Measurements from ENCODE around the gene EIF2B2. TPM values are rescaled to one million over a fixed set of nuclear protein-coding genes. Genes with fewer than 3 reads are reported as not detected.

Gene EIF2B2
- total and polyA plus RNA-seq, 10 of the 15 experiments (the other 5 are each of a cell fraction or from before 2014, with no cell fraction given), result 17.4 to 168 (median 65.5) TPM

DNA sequence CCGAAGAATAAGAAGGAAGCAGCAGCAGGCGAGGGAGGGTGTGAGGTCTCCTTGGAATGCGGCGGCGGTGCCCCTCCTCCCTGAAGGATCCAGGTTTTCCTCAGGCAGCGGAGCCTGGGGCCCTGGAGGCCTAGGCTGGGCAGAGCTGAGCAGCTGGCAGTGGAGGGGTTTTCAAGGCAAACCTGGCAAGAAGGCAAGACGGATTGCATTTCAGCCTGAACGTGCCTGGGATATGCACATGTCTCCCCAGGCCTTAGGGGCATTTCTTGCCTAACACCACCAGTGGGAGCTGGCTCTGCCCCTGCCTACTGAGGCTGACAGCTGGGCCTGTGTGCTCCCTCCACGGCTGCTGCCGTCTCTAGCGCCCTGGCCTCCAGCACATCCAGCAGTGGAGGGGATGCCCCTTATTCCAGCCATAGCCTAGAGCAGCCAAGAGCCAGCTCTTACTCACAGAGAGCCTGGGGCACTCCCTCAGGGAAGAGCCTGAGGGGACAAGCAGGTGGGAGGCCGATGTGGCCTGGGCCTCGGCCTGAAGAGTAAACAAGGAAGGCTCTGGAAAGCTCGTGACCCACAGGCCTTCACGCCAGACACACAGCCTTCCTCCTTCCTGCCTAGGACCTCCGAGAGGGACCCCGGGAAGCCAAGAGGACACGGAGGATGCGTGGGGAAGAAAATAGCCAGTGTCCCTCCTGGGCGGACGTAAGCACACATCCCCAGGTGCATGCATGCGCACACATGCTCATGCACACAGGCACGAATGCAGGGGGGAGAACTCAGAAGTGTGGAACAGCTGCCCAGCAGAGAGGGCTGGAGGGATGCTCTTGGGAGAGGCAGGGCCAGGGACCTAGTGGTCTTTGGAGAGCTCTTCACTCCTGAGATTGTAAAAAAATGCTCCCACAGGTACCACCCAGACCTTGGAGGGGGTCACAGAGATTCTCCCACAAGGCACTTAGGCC is 23.0 kb upstream of the EIF2B2 start:
- no peak for DNase-seq (ENCODE audit: low read depth, low spot score)
- ChIA-PET RAD21 (ENCODE audit: unreplicated experiment) (no interaction called here), CTCF (interaction anchor here (1.4 to 1.7 kb wide), 2 partner anchors 10 to 11 kb away, joined by 3 to 5 read pairs; no protein-coding TSS in a partner anchor), POLR2A (interaction anchor here (0.5 kb wide), 1 partner anchor 101 kb away, joined by 3 read pairs; no protein-coding TSS in a partner anchor), SMC1A (ENCODE audit: uncharacterized antibody, unreplicated experiment) (no interaction called here)
- Histone ChIP-seq H3K27me3 (replicated peaks in 1 of 2; ENCODE audit: control insufficient read depth in 2 of 2, insufficient read depth in 2 of 2, low read length in 1 of 2) (no peaks in the 10 kb centered on the region; a peak in 1 of 4 replicates), H2AFZ (ENCODE audit: control insufficient read depth, low read depth, low read length) (no peak overlapping the region), H3K4me2 (ENCODE audit: control insufficient read depth, insufficient read depth) (no peak overlapping the region), H3K36me3 (ENCODE audit: control insufficient read depth in 2 of 2, insufficient read depth in 2 of 2, low read length in 1 of 2) (no peaks in the 10 kb centered on the region), H3K27ac (ENCODE audit: control insufficient read depth, insufficient read depth) (no peak overlapping the region), H3K4me3 (no peak overlapping the region), H3K79me2 (ENCODE audit: control insufficient read depth, insufficient read depth, low read length) (no peaks in the 10 kb centered on the region), H4K20me1 (ENCODE audit: control insufficient read depth, insufficient read depth) (no peaks in the 10 kb centered on the region), H3K9ac (ENCODE audit: control insufficient read depth, insufficient read depth, low read length) (no peak overlapping the region), H3K4me1 (ENCODE audit: control insufficient read depth, insufficient read depth, low read length) (peaks cover 5% of the 10 kb centered on the region; the same call in 1 of the 2 replicates), H3K9me3 (replicated peaks; ENCODE audit: control insufficient read depth, insufficient read depth, low read length) (no peaks in the 10 kb centered on the region)
- BruUV-seq (replicated peaks), result no TSS peak
- in situ Hi-C loops (cut with MboI) (no loop called here), intact Hi-C loops (cut with micrococcal nuclease; ENCODE audit: unreplicated experiment) (no loop called here)
- ATAC-seq, result peak; percentile 38
- 56% methylated on average over 22 of the region's 23 CpGs for WGBS (ENCODE audit: insufficient coverage, insufficient replicate concordance, low lambda C conversion rate, missing lambda C conversion rate)
- no peak for TF ChIP-seq RUNX3 (IDR thresholded peaks at IDR 0.05; ENCODE audit: low read length)
- TF ChIP-seq MEF2A (IDR thresholded peaks at IDR 0.05; ENCODE audit: insufficient read depth, low read depth, low read length), result no peak
- no peak for TF ChIP-seq SUPT20H (IDR thresholded peaks at IDR 0.05; ENCODE audit: borderline replicate concordance, control insufficient read depth, low read depth, low read length)
- no peak for TF ChIP-seq IRF4 (IDR thresholded peaks at IDR 0.05; ENCODE audit: low read depth, low read length)
- no peak for TF ChIP-seq WRNIP1 (IDR thresholded peaks at IDR 0.05; ENCODE audit: borderline replicate concordance, low read depth, low read length)
- TF ChIP-seq ZNF217 (IDR thresholded peaks at IDR 0.05), result no peak
- TF ChIP-seq SMC3 (IDR thresholded peaks at IDR 0.05; ENCODE audit: borderline replicate concordance, low read length), result no peak
- TF ChIP-seq, protein P1, sequence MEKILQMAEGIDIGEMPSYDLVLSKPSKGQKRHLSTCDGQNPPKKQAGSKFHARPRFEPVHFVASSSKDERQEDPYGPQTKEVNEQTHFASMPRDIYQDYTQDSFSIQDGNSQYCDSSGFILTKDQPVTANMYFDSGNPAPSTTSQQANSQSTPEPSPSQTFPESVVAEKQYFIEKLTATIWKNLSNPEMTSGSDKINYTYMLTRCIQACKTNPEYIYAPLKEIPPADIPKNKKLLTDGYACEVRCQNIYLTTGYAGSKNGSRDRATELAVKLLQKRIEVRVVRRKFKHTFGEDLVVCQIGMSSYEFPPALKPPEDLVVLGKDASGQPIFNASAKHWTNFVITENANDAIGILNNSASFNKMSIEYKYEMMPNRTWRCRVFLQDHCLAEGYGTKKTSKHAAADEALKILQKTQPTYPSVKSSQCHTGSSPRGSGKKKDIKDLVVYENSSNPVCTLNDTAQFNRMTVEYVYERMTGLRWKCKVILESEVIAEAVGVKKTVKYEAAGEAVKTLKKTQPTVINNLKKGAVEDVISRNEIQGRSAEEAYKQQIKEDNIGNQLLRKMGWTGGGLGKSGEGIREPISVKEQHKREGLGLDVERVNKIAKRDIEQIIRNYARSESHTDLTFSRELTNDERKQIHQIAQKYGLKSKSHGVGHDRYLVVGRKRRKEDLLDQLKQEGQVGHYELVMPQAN (conservative IDR thresholded peaks at IDR 0.05), result no peak
- TF ChIP-seq, protein P2, sequence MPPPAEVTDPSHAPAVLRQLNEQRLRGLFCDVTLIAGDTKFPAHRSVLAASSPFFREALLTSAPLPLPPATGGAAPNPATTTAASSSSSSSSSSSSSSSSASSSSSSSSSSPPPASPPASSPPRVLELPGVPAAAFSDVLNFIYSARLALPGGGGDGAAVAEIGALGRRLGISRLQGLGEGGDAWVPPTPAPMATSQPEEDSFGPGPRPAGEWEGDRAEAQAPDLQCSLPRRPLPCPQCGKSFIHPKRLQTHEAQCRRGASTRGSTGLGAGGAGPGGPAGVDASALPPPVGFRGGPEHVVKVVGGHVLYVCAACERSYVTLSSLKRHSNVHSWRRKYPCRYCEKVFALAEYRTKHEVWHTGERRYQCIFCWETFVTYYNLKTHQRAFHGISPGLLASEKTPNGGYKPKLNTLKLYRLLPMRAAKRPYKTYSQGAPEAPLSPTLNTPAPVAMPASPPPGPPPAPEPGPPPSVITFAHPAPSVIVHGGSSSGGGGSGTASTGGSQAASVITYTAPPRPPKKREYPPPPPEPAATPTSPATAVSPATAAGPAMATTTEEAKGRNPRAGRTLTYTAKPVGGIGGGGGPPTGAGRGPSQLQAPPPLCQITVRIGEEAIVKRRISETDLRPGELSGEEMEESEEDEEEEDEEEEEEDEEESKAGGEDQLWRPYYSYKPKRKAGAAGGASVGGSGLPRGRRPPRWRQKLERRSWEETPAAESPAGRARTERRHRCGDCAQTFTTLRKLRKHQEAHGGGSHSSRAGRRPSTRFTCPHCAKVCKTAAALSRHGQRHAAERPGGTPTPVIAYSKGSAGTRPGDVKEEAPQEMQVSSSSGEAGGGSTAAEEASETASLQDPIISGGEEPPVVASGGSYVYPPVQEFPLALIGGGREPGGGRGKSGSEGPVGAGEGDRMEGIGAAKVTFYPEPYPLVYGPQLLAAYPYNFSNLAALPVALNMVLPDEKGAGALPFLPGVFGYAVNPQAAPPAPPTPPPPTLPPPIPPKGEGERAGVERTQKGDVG (CRISPR knock-in tag; IDR thresholded peaks at IDR 0.05), result no peak
- TF ChIP-seq MYC (IDR thresholded peaks at IDR 0.05; ENCODE audit: insufficient read depth, insufficient read length, insufficient replicate concordance, low read length, severe bottlenecking), result no peak
- no peak for TF ChIP-seq MTA2 (IDR thresholded peaks at IDR 0.05; ENCODE audit: low read depth)
- TF ChIP-seq, protein P3, sequence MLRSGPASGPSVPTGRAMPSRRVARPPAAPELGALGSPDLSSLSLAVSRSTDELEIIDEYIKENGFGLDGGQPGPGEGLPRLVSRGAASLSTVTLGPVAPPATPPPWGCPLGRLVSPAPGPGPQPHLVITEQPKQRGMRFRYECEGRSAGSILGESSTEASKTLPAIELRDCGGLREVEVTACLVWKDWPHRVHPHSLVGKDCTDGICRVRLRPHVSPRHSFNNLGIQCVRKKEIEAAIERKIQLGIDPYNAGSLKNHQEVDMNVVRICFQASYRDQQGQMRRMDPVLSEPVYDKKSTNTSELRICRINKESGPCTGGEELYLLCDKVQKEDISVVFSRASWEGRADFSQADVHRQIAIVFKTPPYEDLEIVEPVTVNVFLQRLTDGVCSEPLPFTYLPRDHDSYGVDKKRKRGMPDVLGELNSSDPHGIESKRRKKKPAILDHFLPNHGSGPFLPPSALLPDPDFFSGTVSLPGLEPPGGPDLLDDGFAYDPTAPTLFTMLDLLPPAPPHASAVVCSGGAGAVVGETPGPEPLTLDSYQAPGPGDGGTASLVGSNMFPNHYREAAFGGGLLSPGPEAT (IDR thresholded peaks at IDR 0.05; ENCODE audit: low read depth), result no peak
- FAIRE-seq, result no peak

Measured in GM12878 (cell line).